B cell (primary cell): ENCODE measurements around the gene PLEKHO1. TPM values are rescaled to one million over a fixed set of nuclear protein-coding genes. Genes with fewer than 3 reads are reported as not detected.
A peak's percentile ranks its signal among the peaks of the same experiment; 100 is the strongest.

Experiments
- ATAC-seq: fragments of 200-7000 bp; cut with Tn5 transposase; one replicate; pipeline ENCODE4 v1.10.0; 2021; ENCODE audit warnings: low read depth, mild to moderate bottlenecking, moderate number of reproducible peaks, moderate library complexity
- CTCF ChIA-PET: fragments of 350-600 bp; sonication (Branson Sonifier 250); formaldehyde crosslinking; loops from one replicate; lab custom pipeline; 2021; ENCODE audit warnings: antibody characterized with exemption, inconsistent platforms; lab: Charles Lee
- POLR2A ChIA-PET: fragments of 350-600 bp; sonication (Branson Sonifier 250); formaldehyde crosslinking; loops from one replicate; lab custom pipeline; 2021; ENCODE audit warnings: antibody characterized with exemption; lab: Charles Lee
- DNase-seq: peaks from one replicate; pipeline ENCODE4 v3.0.0; 2013
- H2AFZ ChIP-seq: 2 replicates; pipeline ENCODE4 v1.6.1; 2012; ENCODE audit warnings: mild to moderate bottlenecking, low read depth, low read length; ENCODE audit not compliant: insufficient read depth, poor library complexity, severe bottlenecking
- H3K27ac ChIP-seq, 2 donors: 1 replicate in 1 of 2; 2 replicates in 1 of 2; pipeline ENCODE4 v1.5.1; 2012 to 2013; ENCODE audit warnings: low read length in 2 of 2, mild to moderate bottlenecking in 2 of 2, moderate library complexity in 1 of 2
- H3K27me3 ChIP-seq, 4 experiments: fragments of 200-600 bp in 1 of 4; sonication (generic) in 1 of 4; replicated peaks in 1 of 4; 1 replicate in 2 of 4; 2 replicates in 2 of 4; pipeline versions ENCODE4 v1.6.1 to v1.7.0; 2013 to 2016; ENCODE audit warnings: low read length in 3 of 4, mild to moderate bottlenecking in 2 of 4, mixed read lengths in 1 of 4, moderate library complexity in 1 of 4; ENCODE audit not compliant: insufficient read depth in 4 of 4, control insufficient read depth in 3 of 4; ENCODE audit errors: control extremely low read depth in 1 of 4
- H3K36me3 ChIP-seq, 2 experiments: replicated peaks in 1 of 2; 1 replicate in 1 of 2; 2 replicates in 1 of 2; pipeline versions ENCODE4 v1.6.1 to v1.7.1; 2013; ENCODE audit warnings: low read length in 1 of 2; ENCODE audit not compliant: insufficient read depth in 2 of 2, control insufficient read depth in 1 of 2; ENCODE audit errors: control extremely low read depth in 1 of 2, extremely low read depth in 1 of 2
- H3K4me1 ChIP-seq, 2 donors: fragments of 200-600 bp in 1 of 2; sonication (generic) in 1 of 2; 1 replicate in 1 of 2; 2 replicates in 1 of 2; pipeline versions ENCODE4 v1.5.1 to v1.6.1; 2013 to 2017; ENCODE audit warnings: low read length in 2 of 2; ENCODE audit not compliant: control insufficient read depth in 2 of 2, insufficient read depth in 2 of 2
- H3K4me2 ChIP-seq: replicated peaks from 2 replicates; pipeline ENCODE3; 2012; ENCODE audit warnings: mild to moderate bottlenecking, low read depth, low read length; ENCODE audit not compliant: poor library complexity, severe bottlenecking
- H3K4me3 ChIP-seq, 5 experiments: fragments of 200-600 bp in 1 of 5; sonication (generic) in 1 of 5; 1 replicate in 3 of 5; 2 replicates in 2 of 5; pipeline versions ENCODE4 v1.5.1 to v1.7.0; 2011 to 2016; ENCODE audit warnings: low read length in 4 of 5, mild to moderate bottlenecking in 4 of 5, low read depth in 2 of 5, control low read depth in 1 of 5, moderate library complexity in 1 of 5; ENCODE audit not compliant: insufficient read depth in 1 of 5; ENCODE audit errors: control extremely low read depth in 1 of 5, extremely low read depth in 1 of 5
- H3K79me2 ChIP-seq: fragments of 200-600 bp; sonication (generic); one replicate; pipeline ENCODE4 v1.6.0; 2016; ENCODE audit warnings: low read length; ENCODE audit not compliant: control insufficient read depth, insufficient read depth
- H3K9ac ChIP-seq: fragments of 200-600 bp; sonication (generic); 2 replicates; pipeline ENCODE4 v1.6.1; 2017; ENCODE audit warnings: mild to moderate bottlenecking, low read length, moderate library complexity
- H3K9me3 ChIP-seq, 3 donors: one replicate each; pipeline versions ENCODE4 v1.6.1 to v1.7.1; 2013; ENCODE audit warnings: low read length in 2 of 3; ENCODE audit not compliant: control insufficient read depth in 2 of 3, insufficient read depth in 1 of 3; ENCODE audit errors: control extremely low read depth in 1 of 3
- H4K20me1 ChIP-seq: 2 replicates; pipeline ENCODE4 v1.6.0; 2012; ENCODE audit warnings: mild to moderate bottlenecking, low read length; ENCODE audit not compliant: insufficient read depth, control insufficient read depth, poor library complexity, severe bottlenecking
- H3K27ac Mint-ChIP-seq: one replicate; pipeline ENCODE4 v1.8.0; 2021; ENCODE audit warnings: mixed read lengths
- H3K27me3 Mint-ChIP-seq: one replicate; pipeline ENCODE4 v1.8.0; 2021; ENCODE audit warnings: mixed read lengths
- H3K4me1 Mint-ChIP-seq: one replicate; pipeline ENCODE4 v1.8.0; 2021; ENCODE audit warnings: mixed read lengths
- H3K4me3 Mint-ChIP-seq: one replicate; pipeline ENCODE4 v1.8.0; 2021; ENCODE audit warnings: mixed read lengths
- H3K9me3 Mint-ChIP-seq: one replicate; pipeline ENCODE4 v1.8.0; 2022; ENCODE audit warnings: mixed read lengths; ENCODE audit not compliant: insufficient read depth
- CTCF ChIP-seq: fragments of 200-600 bp; IDR thresholded peaks from one replicate; pipeline ENCODE4 v1.8.0; 2022; ENCODE audit warnings: antibody characterized with exemption, mild to moderate bottlenecking
- EZH2 ChIP-seq: IDR thresholded peaks from 2 replicates; pipeline ENCODE4 v1.6.1; 2012; ENCODE audit warnings: borderline replicate concordance, low read depth, mild to moderate bottlenecking, moderate library complexity, low read length; ENCODE audit not compliant: insufficient read depth, poor library complexity, severe bottlenecking
- WGBS: methylation state at CpG from one replicate; pipeline ENCODE4 v1.1.5; 2013; ENCODE audit warnings: missing lambda C conversion rate; ENCODE audit not compliant: insufficient coverage; 5-methylcytosine and 5-hydroxymethylcytosine counted together
- intact Hi-C: fragments of 100-400 bp; cut with micrococcal nuclease; formaldehyde crosslinking; loops from one replicate; pipeline ENCODE4 v1.10.0; 2022
- polyA plus RNA-seq: library from polyadenylated mRNA; depleted of rRNA; stranded (reverse); fragments of >200 nt; gene quantifications from 2 replicates; pipeline ENCODE4 v1.2.3, GENCODE V29; 2012
- total RNA-seq, 2 donors: library from RNA; stranded (reverse); fragments of 120-200 nt in 1 of 2; gene quantifications; 1 replicate in 1 of 2; 2 replicates in 1 of 2; pipeline versions ENCODE4 v1.2.3 to v1.2.4, GENCODE V29; 2013 to 2022

Gene PLEKHO1
- total and polyA plus RNA-seq, 2 donors (not counting 1 experiment from before 2014, with no cell fraction given): 129 to 186 TPM

- Mint-ChIP-seq H3K4me1 (peaks cover 16% of the 10 kb centered on the region), H3K4me3 (no peak overlapping the region), H3K9me3 (no peaks in the 10 kb centered on the region), H3K27me3 (no peaks in the 10 kb centered on the region), H3K27ac (peak overlapping the region; percentile 94)
- peaks cover 4 to 16% of the 10 kb centered on the region in 2 donors for H3K4me1 ChIP-seq
- H3K27ac ChIP-seq: no peak overlapping the region
- TF ChIP-seq EZH2: no peak
- TF ChIP-seq CTCF: peak; percentile 33
- H3K79me2 ChIP-seq: no peaks in the 10 kb centered on the region
- H2AFZ ChIP-seq: no peak overlapping the region
- POLR2A ChIA-PET: interaction anchor here (0.7 to 2.5 kb wide), 16 partner anchors 19 to 303 kb away, joined by 3 to 21 read pairs (median 5); partner anchors contain the start of genes ANP32E, PLEKHO1 and VPS45
- H3K36me3 ChIP-seq: peaks cover 0 to 2% of the 10 kb centered on the region in 2 experiments
- intact Hi-C loops: loop anchor here (1.0 kb wide), 7 partner anchors 22 to 137 kb away; partner anchors contain the start of gene VPS45
- ATAC-seq: peak; percentile 9
- WGBS: 17% methylated on average over 2 of the region's 3 CpGs
- H3K27me3 ChIP-seq: no peaks in the 10 kb centered on the region
- no peak overlapping the region for H3K4me3 ChIP-seq
- CTCF ChIA-PET: interaction anchor here (0.7 to 9.6 kb wide), 43 partner anchors 8 to 344 kb away, joined by 3 to 263 read pairs (median 6); partner anchors contain the start of genes PLEKHO1 and VPS45
- no peak overlapping the region for H3K9ac ChIP-seq
- H4K20me1 ChIP-seq: no peaks in the 10 kb centered on the region
- H3K9me3 ChIP-seq: no peaks in the 10 kb centered on the region
- no peak for DNase-seq
- H3K4me2 ChIP-seq: peak overlapping the region; percentile 71
These were observed 37.8 kb downstream of the PLEKHO1 start for GRCh38 chr1:150187560-150187931.

- Histone ChIP-seq H3K4me1 (peaks cover 0 to 9% of the 10 kb centered on the region in 2 donors), H3K4me2 (no peak overlapping the region), H3K79me2 (no peaks in the 10 kb centered on the region), H3K9ac (no peak overlapping the region), H4K20me1 (no peaks in the 10 kb centered on the region), H3K9me3 (no peaks in the 10 kb centered on the region), H3K27me3 (peaks cover 0 to 5% (median 0%) of the 10 kb centered on the region in 4 experiments), H3K27ac (no peak overlapping the region), H3K4me3 (no peak overlapping the region), H2AFZ (no peak overlapping the region), H3K36me3 (peaks cover 0 to 2% of the 10 kb centered on the region in 2 experiments)
- POLR2A ChIA-PET: no interaction called here
- intact Hi-C loops: no loop called here
- TF ChIP-seq CTCF: no peak
- TF ChIP-seq EZH2: no peak
- Mint-ChIP-seq H3K9me3 (no peaks in the 10 kb centered on the region), H3K27ac (no peak overlapping the region), H3K4me1 (peaks cover 7% of the 10 kb centered on the region), H3K27me3 (peaks cover 5% of the 10 kb centered on the region), H3K4me3 (no peak overlapping the region)
- CTCF ChIA-PET: interaction anchor here (9.6 kb wide), 1 partner anchor 117 kb away, joined by 263 read pairs; no protein-coding TSS in a partner anchor
- 80% methylated on average over 1 of the region's 2 CpGs for WGBS
- DNase-seq: no peak
- no peak for ATAC-seq
These were observed 42.3 kb downstream of the PLEKHO1 start for GRCh38 chr1:150192012-150192411.
